Pancreas (tissue), 10 donors: ENCODE data around the gene VWF. TPM values are rescaled to one million over a fixed set of nuclear protein-coding genes. Genes with fewer than 3 reads are reported as not detected.
"Not testable (repeated sequence)": the region's sequence is repeated elsewhere in the genome, so short reads cannot be mapped to it uniquely, and the experiment has no call there.

ENCODE experiments used
- ATAC-seq, 4 donors: fragments of 200-7000 bp; cut with Tn5 transposase; one replicate each; pipeline versions ENCODE4 v1.8.0 to v1.9.1; 2020; ENCODE audit warnings: mild to moderate bottlenecking in 4 of 4, moderate library complexity in 4 of 4
- DNase-seq, 6 donors: peaks; one replicate each; pipeline ENCODE4 v3.0.0-alpha.2; 2020
- FAIRE-seq: peaks from 2 replicates; lab custom pipeline; 2012; peaks lifted over from hg19 to GRCh38; lab: Jason Lieb, UNC
- H3K27ac ChIP-seq, 4 donors: fragments of 200-600 bp; sonication (generic); 1 replicate in 3 of 4; 2 replicates in 1 of 4; pipeline versions ENCODE4 v1.5.0 to v1.8.0; 2020
- H3K27me3 ChIP-seq, 4 donors: fragments of 200-600 bp; one replicate each; pipeline ENCODE4 v1.8.0; 2021
- H3K36me3 ChIP-seq, 3 donors: fragments of 200-600 bp; sonication (generic) in 1 of 3; one replicate each; pipeline versions ENCODE4 v1.5.0 to v1.8.0; 2020 to 2021
- H3K4me1 ChIP-seq, 3 donors: fragments of 200-600 bp; one replicate each; pipeline ENCODE4 v1.8.0; 2021
- H3K4me3 ChIP-seq, 4 donors: fragments of 200-600 bp; sonication (generic) in 2 of 4; one replicate each; pipeline versions ENCODE4 v1.5.0 to v1.8.0; 2020 to 2021
- H3K9me3 ChIP-seq, 4 donors: fragments of 200-600 bp; one replicate each; pipeline ENCODE4 v1.8.0; 2021
- CTCF ChIP-seq, 4 donors: fragments of 200-600 bp; sonication (generic) in 3 of 4; IDR thresholded peaks; one replicate each; pipeline versions ENCODE4 v1.5.0 to v1.8.0; 2021; ENCODE audit warnings: antibody characterized with exemption in 4 of 4
- WGBS, 2 donors: extraction: QIAGEN DNeasy Blood & Tissue Kit; methylation state at CpG; one replicate each; pipeline ENCODE4 v1.1.7; 2013; 5-methylcytosine and 5-hydroxymethylcytosine counted together
- intact Hi-C, 3 donors: fragments of 100-400 bp; cut with DNase I; formaldehyde crosslinking; loops; one replicate each; pipeline versions ENCODE4 v1.11.1 to v1.14.2; 2022
- polyA plus RNA-seq, 2 donors: library from polyadenylated mRNA; stranded (reverse); fragments of 200-250 nt; gene quantifications; one replicate each; pipeline ENCODE4 v1.2.3, GENCODE V29; 2013
- total RNA-seq, 6 donors: library from RNA; stranded (reverse); fragmentation: NEBNext Ultra II Directional in 4 of 6; extraction: Animal tissue kit (Norgen Biotek cat#: 25700) in 4 of 6; gene quantifications; one replicate each; pipeline versions ENCODE4 v1.2.1 to v1.2.4, GENCODE V29; 2021 to 2023
- donor health status: healthy with polysubstance abuse.
- donor health status: DM: no; HTN: no; CAD: no; lungs with moderate emphysema.
- donor health status: DM: no; HTN: no; CAD: no.
- donor health status: control.
- donor health status: control.
- donor health status: Bipolar disorder and iron deficiency.
- donor health status: DM: yes; HTN: yes; CAD: no.
- donor health status: DM: no; HTN: no; CAD: no.
- donor health status: DM: no; HTN: no; CAD: no.
- donor health status: DM: yes; HTN: yes; CAD: no.

Gene VWF
- total and polyA plus RNA-seq, 8 donors: 15.9 to 53.1 (median 29.1) TPM

- H3K4me3 ChIP-seq: no peak overlapping the region
- H3K4me1 ChIP-seq: no peaks in the 10 kb centered on the region
- no peak overlapping the region for H3K27ac ChIP-seq
- no peak for FAIRE-seq
- ATAC-seq: peak in 2 of 4 donors; percentile 47 to 52
- H3K36me3 ChIP-seq: no peaks in the 10 kb centered on the region
- H3K27me3 ChIP-seq: no peaks in the 10 kb centered on the region
- DNase-seq: no peak
- intact Hi-C loops: no loop called here
- no peaks in the 10 kb centered on the region for H3K9me3 ChIP-seq
- 40 to 46% methylated on average over 16 of the region's 16 CpGs for WGBS, 2 donors
- TF ChIP-seq CTCF (IDR thresholded peaks at IDR 0.05): no peak
Measured at GRCh38 chr12:6161124-6161882, 36.8 kb upstream of the VWF start.

GRCh38 chr12:6160049-6160649 is 35.7 kb upstream of the VWF start:
- intact Hi-C loops, ATAC-seq, H3K4me3 ChIP-seq, H3K9me3 ChIP-seq, H3K36me3 ChIP-seq, H3K4me1 ChIP-seq, FAIRE-seq, DNase-seq, H3K27me3 ChIP-seq, H3K27ac ChIP-seq: not testable (repeated sequence)
- 84 to 91% methylated on average over 19 of the region's 19 CpGs for WGBS, 2 donors

- H3K4me1 ChIP-seq, H3K36me3 ChIP-seq, FAIRE-seq, DNase-seq, H3K9me3 ChIP-seq, H3K27me3 ChIP-seq, ATAC-seq, intact Hi-C loops, H3K4me3 ChIP-seq, H3K27ac ChIP-seq: not testable (repeated sequence)
- 66 to 67% methylated on average over 49 to 50 of the region's 50 CpGs for WGBS, 2 donors
Measured at GRCh38 chr12:6159166-6160011, 34.9 kb upstream of the VWF start.

- no peaks in the 10 kb centered on the region for H3K9me3 ChIP-seq
- no peak for ATAC-seq
- no peak overlapping the region for H3K4me3 ChIP-seq
- H3K36me3 ChIP-seq: no peaks in the 10 kb centered on the region
- no peak for FAIRE-seq
- no peaks in the 10 kb centered on the region for H3K27me3 ChIP-seq
- DNase-seq: no peak
- no peak for TF ChIP-seq CTCF (IDR thresholded peaks at IDR 0.05)
- no peaks in the 10 kb centered on the region for H3K4me1 ChIP-seq
- intact Hi-C loops: no loop called here
- WGBS, 2 donors: 80 to 89% methylated on average over 11 of the region's 11 CpGs
- H3K27ac ChIP-seq: no peak overlapping the region
Measured at GRCh38 chr12:6158749-6159148, 34.3 kb upstream of the VWF start.

GRCh38 chr12:6158255-6158654 is 33.8 kb upstream of the VWF start:
- Histone ChIP-seq H3K27me3 (no peaks in the 10 kb centered on the region), H3K4me3 (no peak overlapping the region), H3K27ac (no peak overlapping the region), H3K36me3 (no peaks in the 10 kb centered on the region), H3K4me1 (no peaks in the 10 kb centered on the region), H3K9me3 (no peaks in the 10 kb centered on the region)
- 48 to 55% methylated on average over 4 of the region's 4 CpGs for WGBS, 2 donors
- FAIRE-seq (no peak), ATAC-seq (no peak), DNase-seq (no peak)
- no peak for TF ChIP-seq CTCF (IDR thresholded peaks at IDR 0.05)
- intact Hi-C loops: no loop called here
